CD4-positive, alpha-beta T cell (primary cell): Measurements from ENCODE around the gene PCDHGA1. TPM values are rescaled to one million over a fixed set of nuclear protein-coding genes. Genes with fewer than 3 reads are reported as not detected.
"Not testable (repeated sequence)": the region's sequence is repeated elsewhere in the genome, so short reads cannot be mapped to it uniquely, and the experiment has no call there.

Experiments
- ATAC-seq: fragments of 200-7000 bp; cut with Tn5 transposase; one replicate; pipeline ENCODE4 v1.10.0; 2022; ENCODE audit warnings: mild to moderate bottlenecking; ENCODE audit not compliant: poor library complexity
- CTCF ChIA-PET: fragments of 350-600 bp; sonication (Branson Sonifier 250); formaldehyde crosslinking; loops from one replicate; lab custom pipeline; 2021; ENCODE audit warnings: antibody characterized with exemption, inconsistent platforms; lab: Charles Lee
- POLR2A ChIA-PET: fragments of 350-600 bp; sonication (Branson Sonifier 250); formaldehyde crosslinking; loops from one replicate; lab custom pipeline; 2021; ENCODE audit warnings: antibody characterized with exemption, inconsistent platforms; lab: Charles Lee
- DNase-seq, 14 experiments: peaks; one replicate each; pipeline ENCODE4 v3.0.0-alpha.2; 2013 to 2020; ENCODE audit warnings: mixed read lengths in 2 of 14
- H3K27ac ChIP-seq, 2 donors: one replicate each; pipeline versions ENCODE4 v1.5.1 to v1.7.0; 2013; ENCODE audit warnings: low read length in 2 of 2, low read depth in 1 of 2, mild to moderate bottlenecking in 1 of 2
- H3K27me3 ChIP-seq, 2 experiments: 1 replicate in 1 of 2; 2 replicates in 1 of 2; pipeline versions ENCODE4 v1.6.1 to v1.7.0; 2013; ENCODE audit warnings: low read length in 2 of 2, control low read depth in 1 of 2, mild to moderate bottlenecking in 1 of 2, moderate library complexity in 1 of 2; ENCODE audit not compliant: insufficient read depth in 2 of 2, control insufficient read depth in 1 of 2
- H3K36me3 ChIP-seq: one replicate; pipeline ENCODE4 v1.6.1; 2013; ENCODE audit warnings: low read length, control low read depth; ENCODE audit not compliant: insufficient read depth
- H3K4me1 ChIP-seq: one replicate; pipeline ENCODE4 v1.6.1; 2013; ENCODE audit warnings: low read length, control low read depth; ENCODE audit not compliant: insufficient read depth
- H3K4me3 ChIP-seq: one replicate; pipeline ENCODE4 v1.5.1; 2013; ENCODE audit warnings: mild to moderate bottlenecking, low read length, moderate library complexity
- H3K9me3 ChIP-seq, 2 experiments: 1 replicate in 1 of 2; 2 replicates in 1 of 2; pipeline versions ENCODE4 v1.6.1 to v1.7.0; 2013; ENCODE audit warnings: low read length in 2 of 2, mild to moderate bottlenecking in 2 of 2, control low read depth in 1 of 2, moderate library complexity in 1 of 2; ENCODE audit not compliant: control insufficient read depth in 1 of 2, insufficient read depth in 1 of 2
- H3K27ac Mint-ChIP-seq: one replicate; pipeline ENCODE4 v1.8.0; 2020; ENCODE audit warnings: mixed read lengths
- H3K27me3 Mint-ChIP-seq: one replicate; pipeline ENCODE4 v1.8.0; 2021; ENCODE audit warnings: mixed read lengths
- H3K36me3 Mint-ChIP-seq: one replicate; pipeline ENCODE4 v1.8.0; 2021; ENCODE audit warnings: low read depth, mixed read lengths
- H3K4me1 Mint-ChIP-seq: one replicate; pipeline ENCODE4 v1.8.0; 2021; ENCODE audit warnings: low read depth, mixed read lengths
- H3K4me3 Mint-ChIP-seq: one replicate; pipeline ENCODE4 v1.8.0; 2020; ENCODE audit warnings: mild to moderate bottlenecking, mixed read lengths
- H3K9me3 Mint-ChIP-seq: one replicate; pipeline ENCODE4 v1.8.0; 2020; ENCODE audit warnings: mixed read lengths
- CTCF ChIP-seq: fragments of 200-600 bp; IDR thresholded peaks from one replicate; pipeline ENCODE4 v1.8.0; 2022; ENCODE audit warnings: antibody characterized with exemption, mild to moderate bottlenecking
- intact Hi-C, 2 experiments: fragments of 100-400 bp; cut with DNase I in 1 of 2; cut with micrococcal nuclease in 1 of 2; formaldehyde crosslinking; loops; one replicate each; pipeline versions ENCODE4 v1.15.1 to v1.9.0; 2023 to 2025; cut with DNase I, micrococcal nuclease
- total RNA-seq, 174 experiments: library from RNA in 2 of 174; stranded (reverse) in 2 of 174; gene quantifications; one replicate each; pipeline ENCODE4 v1.2.3 and lab custom pipeline; 2021 to 2026

Gene PCDHGA1
- total RNA-seq, 2 experiments from 2014 or later, result not detected

DNA sequence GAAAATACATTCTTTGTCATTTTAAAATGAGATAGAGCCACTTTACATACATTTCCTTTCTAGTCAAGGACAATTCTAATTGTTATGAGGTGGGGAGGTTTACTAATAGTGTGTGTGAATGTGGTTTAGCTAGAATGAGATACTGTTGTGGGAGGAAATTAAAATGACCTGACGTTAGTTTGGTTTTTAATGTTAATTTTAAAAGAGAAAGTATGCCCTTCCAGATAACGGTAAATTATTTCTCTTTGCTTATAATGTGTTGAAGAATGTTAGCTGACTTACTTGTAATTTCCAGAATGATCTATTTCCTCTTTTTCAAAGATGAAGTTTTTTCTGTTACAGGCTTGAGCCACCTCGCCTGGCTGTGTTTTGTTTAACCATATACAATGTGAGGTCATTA is 8.1 kb upstream of the PCDHGA1 start:
- Histone ChIP-seq H3K36me3 (peaks cover 13% of the 10 kb centered on the region), H3K27me3 (no peaks in the 10 kb centered on the region), H3K9me3 (peaks cover 41 to 44% of the 10 kb centered on the region in 2 experiments), H3K4me1 (peaks cover 20% of the 10 kb centered on the region), H3K4me3 (no peak overlapping the region), H3K27ac (no peak overlapping the region)
- no peak for DNase-seq
- Mint-ChIP-seq H3K27ac (peak overlapping the region; percentile 97), H3K9me3 (peaks cover 10% of the 10 kb centered on the region), H3K4me3 (peak overlapping the region; percentile 60), H3K36me3 (peaks cover 73% of the 10 kb centered on the region), H3K4me1 (peaks cover 44% of the 10 kb centered on the region), H3K27me3 (peaks cover 13% of the 10 kb centered on the region)
- no peak for ATAC-seq
- intact Hi-C loops, result loop anchor here (2.0 to 10.0 kb wide), 4 partner anchors 93 to 773 kb away; partner anchors contain the start of genes PCDHGA10 (in 1 of the 2) and PCDHGB7 (in 1 of the 2)
- ChIA-PET POLR2A (no interaction called here), CTCF (interaction anchor here (1.1 kb wide), 2 partner anchors 8 to 242 kb away, joined by 3 read pairs; partner anchors contain the start of gene PCDHGA1)
- TF ChIP-seq CTCF, result no peak

DNA sequence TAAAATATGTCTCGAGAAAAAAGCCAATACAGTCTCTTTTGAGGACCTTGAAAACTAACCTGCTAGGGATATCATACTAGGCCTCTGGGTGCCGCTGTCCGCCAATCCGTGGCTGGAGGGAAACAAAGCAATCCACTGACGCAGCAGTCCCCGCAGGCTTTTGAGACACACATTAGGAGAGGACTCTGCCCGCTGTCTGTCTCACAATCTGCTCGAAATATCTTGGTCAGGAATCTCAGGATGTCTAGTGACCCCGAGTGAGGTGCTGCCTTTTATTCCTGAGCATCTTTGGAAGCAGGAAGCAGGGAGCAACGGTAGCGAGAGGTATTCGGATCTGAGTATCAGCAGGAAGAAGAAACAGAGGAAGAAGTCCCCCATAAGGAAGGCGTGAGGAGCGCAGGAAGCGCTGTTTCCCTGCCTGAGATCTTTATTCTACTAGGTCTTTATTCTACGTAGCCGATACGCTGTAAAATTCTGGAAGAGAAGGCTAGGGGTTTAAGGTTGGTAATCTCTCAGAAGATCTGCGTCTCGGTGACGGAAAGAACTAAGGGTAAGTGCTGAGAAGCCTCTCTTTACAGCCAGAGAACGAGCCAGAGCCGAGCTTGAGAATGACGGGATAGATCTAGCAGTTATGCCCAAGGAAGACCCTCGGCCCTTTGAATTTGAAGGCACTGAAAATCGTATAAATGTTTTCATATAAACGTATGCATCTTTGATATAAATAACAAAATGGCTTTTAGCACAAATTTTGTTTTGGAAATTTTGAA is 4.0 kb upstream of the PCDHGA1 start:
- peak; percentile 51 to 83 (median 62) for DNase-seq
- Histone ChIP-seq H3K4me3 (peak overlapping the region; percentile 61), H3K27ac (peak overlapping the region in 1 of 2 donors; percentile 24), H3K9me3 (peaks cover 38 to 43% of the 10 kb centered on the region in 2 experiments), H3K27me3 (peaks cover 18 to 27% of the 10 kb centered on the region in 2 experiments), H3K4me1 (peaks cover 8% of the 10 kb centered on the region), H3K36me3 (no peaks in the 10 kb centered on the region)
- H3K4me1 Mint-ChIP-seq, result peaks cover 11% of the 10 kb centered on the region
- peak overlapping the region; percentile 92 for H3K4me3 Mint-ChIP-seq
- ATAC-seq, result peak; percentile 93
- H3K27ac Mint-ChIP-seq, result peak overlapping the region; percentile 74
- H3K36me3 Mint-ChIP-seq, result peaks cover 53% of the 10 kb centered on the region
- intact Hi-C loops, result loop anchor here (1.0 to 10.0 kb wide), 5 partner anchors 89 to 769 kb away; partner anchors contain the start of genes PCDHGA10 (in 1 of the 2) and PCDHGB7 (in 1 of the 2)
- ChIA-PET CTCF (interaction anchor here (0.7 to 8.1 kb wide), 4 partner anchors 187 to 238 kb away, joined by 5 to 40 read pairs (median 5); no protein-coding TSS in a partner anchor), POLR2A (interaction anchor here (1.4 to 1.6 kb wide), 2 partner anchors 238 kb away, joined by 3 to 5 read pairs; no protein-coding TSS in a partner anchor)
- TF ChIP-seq CTCF, result peak; percentile 58
- H3K27me3 Mint-ChIP-seq, result peaks cover 53% of the 10 kb centered on the region
- H3K9me3 Mint-ChIP-seq, result peaks cover 8% of the 10 kb centered on the region

GRCh38 chr5:141328231-141328630 is 2.1 kb upstream of the PCDHGA1 start:
- no peak for TF ChIP-seq CTCF
- POLR2A ChIA-PET, result interaction anchor here (1.0 kb wide), 1 partner anchor 8 kb away, joined by 5 read pairs; the partner anchor contains the start of gene TAF7
- H3K4me1 Mint-ChIP-seq, result peaks cover 11% of the 10 kb centered on the region
- H3K4me1 ChIP-seq, result peaks cover 6% of the 10 kb centered on the region
- ATAC-seq, result no peak
- DNase-seq, result no peak
- no peak overlapping the region for H3K27ac Mint-ChIP-seq
- CTCF ChIA-PET, result interaction anchor here (8.1 kb wide), 1 partner anchor 236 kb away, joined by 40 read pairs; no protein-coding TSS in a partner anchor
- H3K27me3 Mint-ChIP-seq, result peaks cover 69% of the 10 kb centered on the region
- no peak overlapping the region for H3K27ac ChIP-seq
- H3K36me3 Mint-ChIP-seq, result peaks cover 46% of the 10 kb centered on the region
- no peaks in the 10 kb centered on the region for H3K36me3 ChIP-seq
- no peak overlapping the region for H3K4me3 Mint-ChIP-seq
- H3K9me3 Mint-ChIP-seq, result peaks cover 6% of the 10 kb centered on the region
- intact Hi-C loops, result loop anchor here (10.0 kb wide), 3 partner anchors 87 to 767 kb away; partner anchors contain the start of genes PCDHGA10 (in 1 of the 2) and PCDHGB7 (in 1 of the 2)
- peaks cover 34 to 41% of the 10 kb centered on the region in 2 experiments for H3K27me3 ChIP-seq
- H3K9me3 ChIP-seq, result peaks cover 43 to 44% of the 10 kb centered on the region in 2 experiments
- H3K4me3 ChIP-seq, result no peak overlapping the region

- Histone ChIP-seq H3K27me3 (peaks cover 50 to 65% of the 10 kb centered on the region in 2 experiments), H3K9me3 (peaks cover 38 to 61% of the 10 kb centered on the region in 2 experiments)
- H3K4me1 ChIP-seq, CTCF ChIA-PET, H3K4me3 Mint-ChIP-seq, H3K36me3 ChIP-seq, H3K27ac ChIP-seq, DNase-seq, POLR2A ChIA-PET, H3K27ac Mint-ChIP-seq, intact Hi-C loops, H3K4me3 ChIP-seq, ATAC-seq, H3K4me1 Mint-ChIP-seq: not testable (repeated sequence)
- H3K27me3 Mint-ChIP-seq, result peaks cover 96% of the 10 kb centered on the region
- peaks cover 49% of the 10 kb centered on the region for H3K36me3 Mint-ChIP-seq
- H3K9me3 Mint-ChIP-seq, result peaks cover 27% of the 10 kb centered on the region
Observed at GRCh38 chr5:141332571-141332970, 2.3 kb downstream of the PCDHGA1 start.
